ENCODE results near the gene EGLN1.

Gene EGLN1

GRCh38 chr1:231446138-231446537 is 24.1 kb upstream of the EGLN1 start:
- no peak overlapping the region for H2AFZ ChIP-seq (ENCODE audit: low read depth, low read length)
- no peak overlapping the region for H3K4me2 ChIP-seq (ENCODE audit: insufficient read depth, low read length)
- ATAC-seq (ENCODE audit: insufficient read depth, low read depth) (no peak), DNase-seq (no peak)
- H3K4me1 ChIP-seq (ENCODE audit: insufficient read depth, low read length), result no peaks in the 10 kb centered on the region
- no peak overlapping the region for H3K27ac ChIP-seq (ENCODE audit: low read length)
- no peaks in the 10 kb centered on the region for H3K79me2 ChIP-seq (ENCODE audit: insufficient read depth, low read length)
- H3K36me3 ChIP-seq (ENCODE audit: insufficient read depth, low read length), result no peaks in the 10 kb centered on the region
- no peak overlapping the region for H3K4me3 ChIP-seq (ENCODE audit: low read depth in 1 of 2, low read length in 2 of 2)
- no peaks in the 10 kb centered on the region for H3K9me3 ChIP-seq (ENCODE audit: insufficient read depth, low read length, severe bottlenecking)
- H3K9ac ChIP-seq (ENCODE audit: low read depth, low read length), result no peak overlapping the region
- H4K20me1 ChIP-seq (ENCODE audit: insufficient read depth, low read length), result no peaks in the 10 kb centered on the region
- peaks cover 18% of the 10 kb centered on the region for H3K27me3 ChIP-seq (ENCODE audit: insufficient read depth, low read length, poor library complexity)
- TF ChIP-seq, protein P1, sequence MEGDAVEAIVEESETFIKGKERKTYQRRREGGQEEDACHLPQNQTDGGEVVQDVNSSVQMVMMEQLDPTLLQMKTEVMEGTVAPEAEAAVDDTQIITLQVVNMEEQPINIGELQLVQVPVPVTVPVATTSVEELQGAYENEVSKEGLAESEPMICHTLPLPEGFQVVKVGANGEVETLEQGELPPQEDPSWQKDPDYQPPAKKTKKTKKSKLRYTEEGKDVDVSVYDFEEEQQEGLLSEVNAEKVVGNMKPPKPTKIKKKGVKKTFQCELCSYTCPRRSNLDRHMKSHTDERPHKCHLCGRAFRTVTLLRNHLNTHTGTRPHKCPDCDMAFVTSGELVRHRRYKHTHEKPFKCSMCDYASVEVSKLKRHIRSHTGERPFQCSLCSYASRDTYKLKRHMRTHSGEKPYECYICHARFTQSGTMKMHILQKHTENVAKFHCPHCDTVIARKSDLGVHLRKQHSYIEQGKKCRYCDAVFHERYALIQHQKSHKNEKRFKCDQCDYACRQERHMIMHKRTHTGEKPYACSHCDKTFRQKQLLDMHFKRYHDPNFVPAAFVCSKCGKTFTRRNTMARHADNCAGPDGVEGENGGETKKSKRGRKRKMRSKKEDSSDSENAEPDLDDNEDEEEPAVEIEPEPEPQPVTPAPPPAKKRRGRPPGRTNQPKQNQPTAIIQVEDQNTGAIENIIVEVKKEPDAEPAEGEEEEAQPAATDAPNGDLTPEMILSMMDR (IDR thresholded peaks at IDR 0.05; ENCODE audit: borderline replicate concordance, extremely low read depth, low read length, poor library complexity, severe bottlenecking), result no peak
- TF ChIP-seq EZH2 (IDR thresholded peaks at IDR 0.05; ENCODE audit: borderline replicate concordance, low read depth, low read length, severe bottlenecking), result no peak

- Histone ChIP-seq H3K9ac (ENCODE audit: low read depth, low read length) (no peak overlapping the region), H4K20me1 (ENCODE audit: insufficient read depth, low read length) (no peaks in the 10 kb centered on the region), H3K4me1 (ENCODE audit: insufficient read depth, low read length) (no peaks in the 10 kb centered on the region), H3K4me2 (ENCODE audit: insufficient read depth, low read length) (no peak overlapping the region), H3K27ac (ENCODE audit: low read length) (no peak overlapping the region), H3K27me3 (ENCODE audit: insufficient read depth, low read length, poor library complexity) (peaks cover 25% of the 10 kb centered on the region), H3K79me2 (ENCODE audit: insufficient read depth, low read length) (no peaks in the 10 kb centered on the region), H3K9me3 (ENCODE audit: insufficient read depth, low read length, severe bottlenecking) (no peaks in the 10 kb centered on the region), H3K4me3 (ENCODE audit: low read depth in 1 of 2, low read length in 2 of 2) (no peak overlapping the region), H3K36me3 (ENCODE audit: insufficient read depth, low read length) (no peaks in the 10 kb centered on the region), H2AFZ (ENCODE audit: low read depth, low read length) (no peak overlapping the region)
- no peak for TF ChIP-seq EZH2 (IDR thresholded peaks at IDR 0.05; ENCODE audit: borderline replicate concordance, low read depth, low read length, severe bottlenecking)
- no peak for ATAC-seq (ENCODE audit: insufficient read depth, low read depth)
- DNase-seq, result no peak
These were observed 22.0 kb upstream of the EGLN1 start for GRCh38 chr1:231444059-231444458.

DNA sequence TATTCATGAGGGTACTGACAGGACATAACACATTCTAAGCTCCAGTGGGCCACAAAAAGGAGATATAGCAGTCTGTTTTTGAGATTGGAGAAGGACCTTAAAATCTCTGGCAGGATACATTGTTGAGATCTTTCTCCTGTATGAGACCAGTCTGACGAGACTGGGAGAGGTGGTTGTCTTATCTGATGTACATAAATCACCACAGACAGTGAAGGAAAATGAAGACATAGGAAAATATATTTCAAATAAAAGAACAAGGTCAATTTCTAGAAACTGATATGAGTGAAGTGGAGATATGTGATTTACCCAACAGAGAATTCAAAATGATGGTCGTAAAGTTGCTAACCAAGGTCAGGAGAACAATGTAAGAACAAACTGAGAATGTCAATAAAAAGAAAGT is 21.3 kb upstream of the EGLN1 start:
- no peak overlapping the region for H2AFZ ChIP-seq (ENCODE audit: low read depth, low read length)

GRCh38 chr1:231442735-231443134 is 20.6 kb upstream of the EGLN1 start:
- no peak overlapping the region for H2AFZ ChIP-seq (ENCODE audit: low read depth, low read length)

More for the DNA sequence above, 21.3 kb upstream of the EGLN1 start:
- no peak overlapping the region for H3K4me3 ChIP-seq (ENCODE audit: low read depth in 1 of 2, low read length in 2 of 2)
- H3K4me2 ChIP-seq (ENCODE audit: insufficient read depth, low read length), result no peak overlapping the region
- H3K27me3 ChIP-seq (ENCODE audit: insufficient read depth, low read length, poor library complexity), result peaks cover 30% of the 10 kb centered on the region
- no peak overlapping the region for H3K27ac ChIP-seq (ENCODE audit: low read length)
- TF ChIP-seq EZH2 (IDR thresholded peaks at IDR 0.05; ENCODE audit: borderline replicate concordance, low read depth, low read length, severe bottlenecking), result no peak
- TF ChIP-seq, protein P1 (IDR thresholded peaks at IDR 0.05; ENCODE audit: borderline replicate concordance, extremely low read depth, low read length, poor library complexity, severe bottlenecking), result no peak
- no peaks in the 10 kb centered on the region for H3K79me2 ChIP-seq (ENCODE audit: insufficient read depth, low read length)
- H3K36me3 ChIP-seq (ENCODE audit: insufficient read depth, low read length), result no peaks in the 10 kb centered on the region
- no peaks in the 10 kb centered on the region for H3K9me3 ChIP-seq (ENCODE audit: insufficient read depth, low read length, severe bottlenecking)
- no peak overlapping the region for H3K9ac ChIP-seq (ENCODE audit: low read depth, low read length)
- DNase-seq (no peak), ATAC-seq (ENCODE audit: insufficient read depth, low read depth) (no peak)
- H3K4me1 ChIP-seq (ENCODE audit: insufficient read depth, low read length), result no peaks in the 10 kb centered on the region
- no peaks in the 10 kb centered on the region for H4K20me1 ChIP-seq (ENCODE audit: insufficient read depth, low read length)

More at GRCh38 chr1:231442735-231443134, 20.6 kb upstream of the EGLN1 start:
- Histone ChIP-seq H3K79me2 (ENCODE audit: insufficient read depth, low read length) (no peaks in the 10 kb centered on the region), H3K9ac (ENCODE audit: low read depth, low read length) (no peak overlapping the region), H3K36me3 (ENCODE audit: insufficient read depth, low read length) (no peaks in the 10 kb centered on the region), H3K27me3 (ENCODE audit: insufficient read depth, low read length, poor library complexity) (peaks cover 30% of the 10 kb centered on the region), H3K4me3 (ENCODE audit: low read depth in 1 of 2, low read length in 2 of 2) (no peak overlapping the region), H3K9me3 (ENCODE audit: insufficient read depth, low read length, severe bottlenecking) (no peaks in the 10 kb centered on the region), H3K4me2 (ENCODE audit: insufficient read depth, low read length) (no peak overlapping the region), H4K20me1 (ENCODE audit: insufficient read depth, low read length) (no peaks in the 10 kb centered on the region), H3K27ac (ENCODE audit: low read length) (no peak overlapping the region), H3K4me1 (ENCODE audit: insufficient read depth, low read length) (no peaks in the 10 kb centered on the region)
- TF ChIP-seq, protein P1 (IDR thresholded peaks at IDR 0.05; ENCODE audit: borderline replicate concordance, extremely low read depth, low read length, poor library complexity, severe bottlenecking), result no peak
- TF ChIP-seq EZH2 (IDR thresholded peaks at IDR 0.05; ENCODE audit: borderline replicate concordance, low read depth, low read length, severe bottlenecking), result no peak
- DNase-seq (no peak), ATAC-seq (ENCODE audit: insufficient read depth, low read depth) (no peak)

All from DND-41 (cell line).